ENCODE measurements around the gene PPARD.

DNA sequence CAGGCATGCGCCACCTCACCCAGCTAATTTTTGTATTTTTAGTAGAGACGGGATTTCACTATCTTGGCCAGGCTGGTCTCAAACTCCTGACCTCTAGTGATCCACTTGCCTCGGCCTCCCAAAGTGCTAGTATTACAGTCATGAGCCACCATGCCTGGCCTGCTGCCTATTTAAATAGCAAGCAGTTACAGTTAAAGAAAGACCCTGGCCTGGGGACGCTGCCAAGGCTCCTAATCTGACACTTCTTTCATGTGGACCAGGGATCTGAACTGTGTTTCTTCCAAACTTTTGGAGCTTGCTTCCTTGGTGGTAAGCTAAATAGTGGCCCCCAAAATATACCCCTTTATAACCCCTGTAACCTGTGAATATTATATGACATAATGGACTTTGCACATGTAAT is 15.3 kb downstream of the PPARD start:
- TF ChIP-seq EP300 (conservative IDR thresholded peaks at IDR 0.05; ENCODE audit: poor library complexity, severe bottlenecking) (no peak), TAF1 (IDR thresholded peaks at IDR 0.05; ENCODE audit: low read depth) (no peak)
- TF ChIP-seq, protein P1, sequence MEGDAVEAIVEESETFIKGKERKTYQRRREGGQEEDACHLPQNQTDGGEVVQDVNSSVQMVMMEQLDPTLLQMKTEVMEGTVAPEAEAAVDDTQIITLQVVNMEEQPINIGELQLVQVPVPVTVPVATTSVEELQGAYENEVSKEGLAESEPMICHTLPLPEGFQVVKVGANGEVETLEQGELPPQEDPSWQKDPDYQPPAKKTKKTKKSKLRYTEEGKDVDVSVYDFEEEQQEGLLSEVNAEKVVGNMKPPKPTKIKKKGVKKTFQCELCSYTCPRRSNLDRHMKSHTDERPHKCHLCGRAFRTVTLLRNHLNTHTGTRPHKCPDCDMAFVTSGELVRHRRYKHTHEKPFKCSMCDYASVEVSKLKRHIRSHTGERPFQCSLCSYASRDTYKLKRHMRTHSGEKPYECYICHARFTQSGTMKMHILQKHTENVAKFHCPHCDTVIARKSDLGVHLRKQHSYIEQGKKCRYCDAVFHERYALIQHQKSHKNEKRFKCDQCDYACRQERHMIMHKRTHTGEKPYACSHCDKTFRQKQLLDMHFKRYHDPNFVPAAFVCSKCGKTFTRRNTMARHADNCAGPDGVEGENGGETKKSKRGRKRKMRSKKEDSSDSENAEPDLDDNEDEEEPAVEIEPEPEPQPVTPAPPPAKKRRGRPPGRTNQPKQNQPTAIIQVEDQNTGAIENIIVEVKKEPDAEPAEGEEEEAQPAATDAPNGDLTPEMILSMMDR (IDR thresholded peaks at IDR 0.05; ENCODE audit: poor library complexity, severe bottlenecking), result no peak
- TF ChIP-seq, protein P2, sequence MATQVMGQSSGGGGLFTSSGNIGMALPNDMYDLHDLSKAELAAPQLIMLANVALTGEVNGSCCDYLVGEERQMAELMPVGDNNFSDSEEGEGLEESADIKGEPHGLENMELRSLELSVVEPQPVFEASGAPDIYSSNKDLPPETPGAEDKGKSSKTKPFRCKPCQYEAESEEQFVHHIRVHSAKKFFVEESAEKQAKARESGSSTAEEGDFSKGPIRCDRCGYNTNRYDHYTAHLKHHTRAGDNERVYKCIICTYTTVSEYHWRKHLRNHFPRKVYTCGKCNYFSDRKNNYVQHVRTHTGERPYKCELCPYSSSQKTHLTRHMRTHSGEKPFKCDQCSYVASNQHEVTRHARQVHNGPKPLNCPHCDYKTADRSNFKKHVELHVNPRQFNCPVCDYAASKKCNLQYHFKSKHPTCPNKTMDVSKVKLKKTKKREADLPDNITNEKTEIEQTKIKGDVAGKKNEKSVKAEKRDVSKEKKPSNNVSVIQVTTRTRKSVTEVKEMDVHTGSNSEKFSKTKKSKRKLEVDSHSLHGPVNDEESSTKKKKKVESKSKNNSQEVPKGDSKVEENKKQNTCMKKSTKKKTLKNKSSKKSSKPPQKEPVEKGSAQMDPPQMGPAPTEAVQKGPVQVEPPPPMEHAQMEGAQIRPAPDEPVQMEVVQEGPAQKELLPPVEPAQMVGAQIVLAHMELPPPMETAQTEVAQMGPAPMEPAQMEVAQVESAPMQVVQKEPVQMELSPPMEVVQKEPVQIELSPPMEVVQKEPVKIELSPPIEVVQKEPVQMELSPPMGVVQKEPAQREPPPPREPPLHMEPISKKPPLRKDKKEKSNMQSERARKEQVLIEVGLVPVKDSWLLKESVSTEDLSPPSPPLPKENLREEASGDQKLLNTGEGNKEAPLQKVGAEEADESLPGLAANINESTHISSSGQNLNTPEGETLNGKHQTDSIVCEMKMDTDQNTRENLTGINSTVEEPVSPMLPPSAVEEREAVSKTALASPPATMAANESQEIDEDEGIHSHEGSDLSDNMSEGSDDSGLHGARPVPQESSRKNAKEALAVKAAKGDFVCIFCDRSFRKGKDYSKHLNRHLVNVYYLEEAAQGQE (IDR thresholded peaks at IDR 0.05; ENCODE audit: borderline replicate concordance), result no peak

All from neural cell (in vitro differentiated cells).